ENCODE measurements around the gene CEP89.

DNA sequence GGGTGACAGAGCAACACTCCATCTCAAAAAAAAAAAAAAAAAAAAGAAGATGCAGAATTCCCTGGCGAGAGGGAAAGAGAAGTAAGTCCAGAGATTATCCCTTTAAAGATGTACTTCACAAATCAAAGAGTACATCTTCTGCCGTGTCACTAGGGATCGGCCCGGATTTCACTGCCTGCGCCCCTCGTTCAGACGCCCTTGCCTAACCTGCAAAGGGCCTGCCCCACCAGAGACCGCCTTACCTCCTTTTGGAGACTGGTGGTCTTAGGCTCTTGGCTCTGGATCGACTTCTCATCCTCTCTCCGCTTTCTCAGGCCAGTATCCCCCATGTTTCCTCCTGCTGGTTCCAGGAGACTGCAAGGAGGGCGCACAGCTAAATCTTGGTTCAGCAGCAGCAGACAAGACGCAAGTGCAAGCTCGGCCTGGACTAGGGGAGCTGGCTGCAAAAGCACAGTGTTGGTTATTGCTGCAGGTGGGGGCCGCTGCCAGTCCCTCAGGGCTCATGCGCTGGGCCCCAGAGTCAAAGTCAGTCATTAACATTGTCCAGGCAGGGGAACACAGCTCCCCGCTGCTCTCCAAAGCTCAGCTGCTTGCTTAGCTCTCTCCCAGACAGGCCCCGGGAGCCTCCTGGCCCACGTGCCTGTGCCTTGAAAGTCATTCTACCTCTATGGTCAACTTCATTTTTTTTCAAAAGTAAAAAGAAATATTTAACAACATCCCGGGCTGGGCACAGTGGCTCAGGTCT lies 103.4 kb downstream of the CEP89 start:
- TF ChIP-seq CTCF (IDR thresholded peaks at IDR 0.05) (no peak), POLR2AphosphoS5 (IDR thresholded peaks at IDR 0.05) (no peak)
